ENCODE data around the gene TSPAN7. TPM values are rescaled to one million over a fixed set of nuclear protein-coding genes. Genes with fewer than 3 reads are reported as not detected.

The TSPAN7 gene
- total and polyA plus RNA-seq, 9 of the 15 experiments (the other 6 are each of a cell fraction or from before 2014, with no cell fraction given): 0.07 to 0.29 (median 0.12) TPM; not detected in 1

- TF ChIP-seq, protein P1, sequence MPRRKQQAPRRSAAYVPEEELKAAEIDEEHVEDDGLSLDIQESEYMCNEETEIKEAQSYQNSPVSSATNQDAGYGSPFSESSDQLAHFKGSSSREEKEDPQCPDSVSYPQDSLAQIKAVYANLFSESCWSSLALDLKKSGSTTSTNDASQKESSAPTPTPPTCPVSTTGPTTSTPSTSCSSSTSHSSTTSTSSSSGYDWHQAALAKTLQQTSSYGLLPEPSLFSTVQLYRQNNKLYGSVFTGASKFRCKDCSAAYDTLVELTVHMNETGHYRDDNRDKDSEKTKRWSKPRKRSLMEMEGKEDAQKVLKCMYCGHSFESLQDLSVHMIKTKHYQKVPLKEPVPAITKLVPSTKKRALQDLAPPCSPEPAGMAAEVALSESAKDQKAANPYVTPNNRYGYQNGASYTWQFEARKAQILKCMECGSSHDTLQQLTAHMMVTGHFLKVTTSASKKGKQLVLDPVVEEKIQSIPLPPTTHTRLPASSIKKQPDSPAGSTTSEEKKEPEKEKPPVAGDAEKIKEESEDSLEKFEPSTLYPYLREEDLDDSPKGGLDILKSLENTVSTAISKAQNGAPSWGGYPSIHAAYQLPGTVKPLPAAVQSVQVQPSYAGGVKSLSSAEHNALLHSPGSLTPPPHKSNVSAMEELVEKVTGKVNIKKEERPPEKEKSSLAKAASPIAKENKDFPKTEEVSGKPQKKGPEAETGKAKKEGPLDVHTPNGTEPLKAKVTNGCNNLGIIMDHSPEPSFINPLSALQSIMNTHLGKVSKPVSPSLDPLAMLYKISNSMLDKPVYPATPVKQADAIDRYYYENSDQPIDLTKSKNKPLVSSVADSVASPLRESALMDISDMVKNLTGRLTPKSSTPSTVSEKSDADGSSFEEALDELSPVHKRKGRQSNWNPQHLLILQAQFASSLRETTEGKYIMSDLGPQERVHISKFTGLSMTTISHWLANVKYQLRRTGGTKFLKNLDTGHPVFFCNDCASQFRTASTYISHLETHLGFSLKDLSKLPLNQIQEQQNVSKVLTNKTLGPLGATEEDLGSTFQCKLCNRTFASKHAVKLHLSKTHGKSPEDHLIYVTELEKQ (CRISPR knock-in tag; IDR thresholded peaks at IDR 0.05): no peak
- no peak for TF ChIP-seq ZNF280B (CRISPR knock-in tag; IDR thresholded peaks at IDR 0.05)
- no peak for TF ChIP-seq SUPT5H (IDR thresholded peaks at IDR 0.05)
- no peak for TF ChIP-seq SIN3A (IDR thresholded peaks at IDR 0.05; ENCODE audit: borderline replicate concordance in 2 of 2, control insufficient read depth in 1 of 2, low read depth in 2 of 2, low read length in 2 of 2)
- no peak for TF ChIP-seq ZNF592 (IDR thresholded peaks at IDR 0.05)
These were observed 75.8 kb downstream of the TSPAN7 start (continued) for GRCh38 chrX:38636949-38637819.
